ENCODE results near the gene ATP8A1. TPM values are rescaled to one million over a fixed set of nuclear protein-coding genes. Genes with fewer than 3 reads are reported as not detected.

ATP8A1 gene
- total RNA-seq, 1 donor from 2014 or later, result 11.6 TPM

DNA sequence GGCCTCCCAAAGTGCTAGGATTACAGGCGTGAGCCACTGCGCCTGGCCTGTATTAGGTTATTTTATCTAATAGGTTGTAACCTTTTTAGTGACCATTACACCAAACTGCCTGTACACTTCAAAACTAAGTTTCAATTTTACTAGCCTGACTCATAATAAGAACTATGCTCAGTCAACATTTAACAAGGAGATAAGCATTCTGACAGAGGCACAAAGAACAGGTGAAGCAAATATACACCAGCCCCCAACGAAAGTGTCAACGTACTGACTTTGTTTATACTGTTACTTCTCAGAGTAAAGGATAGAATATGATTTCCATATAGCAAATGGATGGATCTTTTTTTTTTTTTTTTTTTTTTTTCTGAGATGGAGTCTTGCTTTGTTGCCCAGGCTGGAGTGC, 196.9 kb downstream of the ATP8A1 start:
- H3K9me3 Mint-ChIP-seq, result peaks cover 4% of the 10 kb centered on the region
- H3K36me3 Mint-ChIP-seq, result peaks cover 7% of the 10 kb centered on the region
- no peak overlapping the region for H3K4me3 Mint-ChIP-seq
- H3K4me1 Mint-ChIP-seq (ENCODE audit: unreplicated experiment), result no peaks in the 10 kb centered on the region
- no peak for DNase-seq (ENCODE audit: extremely low spot score, unreplicated experiment)
- H3K27me3 Mint-ChIP-seq, result no peaks in the 10 kb centered on the region
- no peak overlapping the region for H3K27ac Mint-ChIP-seq
- TF ChIP-seq, protein P1, sequence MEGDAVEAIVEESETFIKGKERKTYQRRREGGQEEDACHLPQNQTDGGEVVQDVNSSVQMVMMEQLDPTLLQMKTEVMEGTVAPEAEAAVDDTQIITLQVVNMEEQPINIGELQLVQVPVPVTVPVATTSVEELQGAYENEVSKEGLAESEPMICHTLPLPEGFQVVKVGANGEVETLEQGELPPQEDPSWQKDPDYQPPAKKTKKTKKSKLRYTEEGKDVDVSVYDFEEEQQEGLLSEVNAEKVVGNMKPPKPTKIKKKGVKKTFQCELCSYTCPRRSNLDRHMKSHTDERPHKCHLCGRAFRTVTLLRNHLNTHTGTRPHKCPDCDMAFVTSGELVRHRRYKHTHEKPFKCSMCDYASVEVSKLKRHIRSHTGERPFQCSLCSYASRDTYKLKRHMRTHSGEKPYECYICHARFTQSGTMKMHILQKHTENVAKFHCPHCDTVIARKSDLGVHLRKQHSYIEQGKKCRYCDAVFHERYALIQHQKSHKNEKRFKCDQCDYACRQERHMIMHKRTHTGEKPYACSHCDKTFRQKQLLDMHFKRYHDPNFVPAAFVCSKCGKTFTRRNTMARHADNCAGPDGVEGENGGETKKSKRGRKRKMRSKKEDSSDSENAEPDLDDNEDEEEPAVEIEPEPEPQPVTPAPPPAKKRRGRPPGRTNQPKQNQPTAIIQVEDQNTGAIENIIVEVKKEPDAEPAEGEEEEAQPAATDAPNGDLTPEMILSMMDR (conservative IDR thresholded peaks at IDR 0.05), result no peak

DNA sequence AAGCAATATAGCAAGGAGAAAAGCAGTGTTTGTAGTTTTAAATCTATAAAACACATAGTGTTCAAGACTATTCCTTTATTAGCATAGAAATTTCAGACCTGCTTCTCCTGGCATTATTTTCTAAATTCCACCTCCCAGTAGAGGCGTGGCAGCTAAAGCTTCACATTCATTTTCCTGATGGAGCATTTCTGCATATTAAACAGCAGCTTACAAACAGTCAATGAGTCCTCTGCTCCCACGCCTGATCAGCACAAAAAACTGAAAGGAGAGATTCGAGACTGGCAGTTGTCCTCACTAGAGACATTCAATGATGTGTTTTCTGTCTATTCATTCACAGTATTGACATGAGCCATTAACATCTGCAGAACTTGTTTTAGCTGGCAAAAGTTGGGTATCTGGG, 198.2 kb downstream of the ATP8A1 start:
- TF ChIP-seq, protein P1 (conservative IDR thresholded peaks at IDR 0.05), result no peak
- no peak for DNase-seq (ENCODE audit: extremely low spot score, unreplicated experiment)
- no peaks in the 10 kb centered on the region for H3K27me3 Mint-ChIP-seq
- H3K36me3 Mint-ChIP-seq, result peaks cover 7% of the 10 kb centered on the region
- no peaks in the 10 kb centered on the region for H3K4me1 Mint-ChIP-seq (ENCODE audit: unreplicated experiment)
- no peak overlapping the region for H3K27ac Mint-ChIP-seq
- no peak overlapping the region for H3K4me3 Mint-ChIP-seq
- peaks cover 4% of the 10 kb centered on the region for H3K9me3 Mint-ChIP-seq

DNA sequence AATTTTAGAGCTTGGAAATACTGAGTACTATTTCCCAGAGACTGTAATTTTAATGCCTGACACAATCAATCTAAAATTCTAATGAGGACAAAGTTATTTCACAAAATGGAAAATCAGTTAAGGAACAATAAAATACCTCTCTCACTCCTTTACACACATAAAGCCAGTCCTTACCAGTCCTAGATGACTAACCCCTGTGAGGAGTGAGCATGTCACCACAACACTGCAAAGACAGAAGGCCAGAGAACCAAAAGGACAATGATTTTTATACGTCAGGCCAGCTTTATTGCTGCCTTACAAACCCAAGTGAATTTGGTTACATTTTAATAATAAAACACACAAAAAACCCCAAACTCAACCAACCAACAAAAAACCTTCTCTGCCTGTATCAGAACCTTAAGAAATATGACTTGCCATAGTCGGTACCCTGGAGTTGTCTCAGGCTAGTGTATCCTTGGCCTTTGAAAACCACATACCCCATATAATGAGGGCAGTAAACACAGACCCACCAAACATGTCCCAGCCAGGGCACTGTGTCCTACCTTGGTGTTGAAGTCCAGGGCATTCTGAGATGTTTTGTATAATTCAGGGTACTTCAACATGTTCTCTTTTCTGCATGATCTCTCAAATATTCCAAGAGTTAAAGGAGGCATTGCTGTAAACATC, 202.0 kb downstream of the ATP8A1 start:
- H3K4me3 Mint-ChIP-seq, result no peak overlapping the region
- no peaks in the 10 kb centered on the region for H3K36me3 Mint-ChIP-seq
- no peaks in the 10 kb centered on the region for H3K27me3 Mint-ChIP-seq
- H3K9me3 Mint-ChIP-seq, result no peaks in the 10 kb centered on the region
- H3K27ac Mint-ChIP-seq, result no peak overlapping the region
- no peak for DNase-seq (ENCODE audit: extremely low spot score, unreplicated experiment)
- H3K4me1 Mint-ChIP-seq (ENCODE audit: unreplicated experiment), result peaks cover 14% of the 10 kb centered on the region
- TF ChIP-seq, protein P1 (conservative IDR thresholded peaks at IDR 0.05), result no peak

DNA sequence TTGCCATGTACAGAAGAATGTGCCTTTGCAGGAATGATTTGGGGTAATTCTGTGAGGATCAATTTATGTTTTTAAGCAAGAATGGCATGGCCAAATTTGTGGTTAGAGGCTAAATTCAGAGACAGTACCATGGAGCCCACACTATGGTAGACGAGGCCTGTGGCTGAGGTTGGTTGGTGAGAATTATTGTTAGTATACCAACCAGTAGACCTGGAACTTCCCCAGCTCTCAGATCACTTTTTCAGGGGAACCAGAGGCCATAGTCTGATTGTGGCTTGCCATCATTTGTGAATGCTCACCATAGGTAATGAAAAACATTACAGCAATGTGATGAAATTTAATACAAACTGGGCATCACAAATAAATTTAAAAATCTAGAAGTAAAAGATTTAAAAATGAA, 203.3 kb downstream of the ATP8A1 start:
- TF ChIP-seq, protein P1 (conservative IDR thresholded peaks at IDR 0.05), result no peak
- no peak for DNase-seq (ENCODE audit: extremely low spot score, unreplicated experiment)

DNA sequence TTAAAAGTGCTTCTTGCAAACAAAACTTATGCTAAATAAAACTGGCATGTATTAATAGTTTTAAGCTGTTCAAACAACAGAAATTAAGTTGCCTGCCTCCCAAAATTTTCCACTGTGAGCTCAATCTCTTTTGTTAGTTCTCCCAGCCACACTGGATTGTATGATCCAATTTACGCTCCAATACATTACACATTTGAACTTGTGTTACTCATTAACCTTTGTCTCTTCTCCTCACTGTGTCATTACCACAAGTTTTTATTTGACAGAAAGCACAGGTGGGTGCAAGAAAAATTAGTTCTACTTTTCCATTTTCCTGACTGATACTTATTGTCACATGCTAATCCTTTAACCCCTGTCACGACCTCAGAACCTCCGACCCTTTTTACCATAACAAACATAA, 204.1 kb downstream of the ATP8A1 start:
- Mint-ChIP-seq H3K4me3 (no peak overlapping the region), H3K27me3 (no peaks in the 10 kb centered on the region), H3K4me1 (ENCODE audit: unreplicated experiment) (peaks cover 14% of the 10 kb centered on the region), H3K9me3 (no peaks in the 10 kb centered on the region), H3K36me3 (peaks cover 4% of the 10 kb centered on the region), H3K27ac (no peak overlapping the region)
- DNase-seq (ENCODE audit: extremely low spot score, unreplicated experiment), result no peak
- TF ChIP-seq, protein P1 (conservative IDR thresholded peaks at IDR 0.05), result no peak

More for the DNA sequence above, 203.3 kb downstream of the ATP8A1 start:
- Mint-ChIP-seq H3K36me3 (peaks cover 4% of the 10 kb centered on the region), H3K4me1 (ENCODE audit: unreplicated experiment) (peaks cover 14% of the 10 kb centered on the region), H3K27me3 (no peaks in the 10 kb centered on the region), H3K9me3 (no peaks in the 10 kb centered on the region), H3K27ac (no peak overlapping the region), H3K4me3 (no peak overlapping the region)

Measured in type B pancreatic cell (in vitro differentiated cells).